Right atrium auricular region (tissue), 2 donors: ENCODE measurements around the gene DIP2B. TPM values are rescaled to one million over a fixed set of nuclear protein-coding genes. Genes with fewer than 3 reads are reported as not detected.

Experiments
- DNase-seq: peaks from one replicate; pipeline ENCODE4 v3.0.0-alpha.2; 2019; ENCODE audit warnings: low spot score
- H3K27ac ChIP-seq, 2 donors: fragments of 200-600 bp; sonication (generic); 1 replicate in 1 of 2; 2 replicates in 1 of 2; pipeline ENCODE4 v1.5.1; 2016 to 2019
- H3K27me3 ChIP-seq, 2 donors: fragments of 200-600 bp; sonication (generic); one replicate each; pipeline versions ENCODE4 v1.5.1 to v1.6.0; 2017 to 2019
- H3K36me3 ChIP-seq: fragments of 200-600 bp; sonication (generic); one replicate; pipeline ENCODE4 v1.5.1; 2016
- H3K4me1 ChIP-seq, 2 donors: fragments of 200-600 bp; sonication (generic); one replicate each; pipeline versions ENCODE4 v1.5.1 to v1.6.0; 2017 to 2019
- H3K4me3 ChIP-seq, 2 donors: fragments of 200-600 bp; sonication (generic); 1 replicate in 1 of 2; 2 replicates in 1 of 2; pipeline ENCODE4 v1.5.1; 2017 to 2019; ENCODE audit warnings: mild to moderate bottlenecking in 1 of 2, moderate library complexity in 1 of 2
- H3K9me3 ChIP-seq, 2 donors: fragments of 200-600 bp; sonication (generic); one replicate each; pipeline ENCODE4 v1.5.1; 2019
- CTCF ChIP-seq, 2 donors: fragments of 200-600 bp; sonication (generic); IDR thresholded peaks; one replicate each; pipeline ENCODE4 v1.5.1; 2019; ENCODE audit warnings: antibody characterized with exemption in 2 of 2
- total RNA-seq, 2 donors: library from RNA; depleted of rRNA; stranded (reverse); fragments of >200 nt; gene quantifications; one replicate each; pipeline ENCODE4 v1.1.0, GENCODE V29; 2016

The DIP2B gene
- total RNA-seq, 2 donors from 2014 or later, result 11.6 to 15.2 TPM

DNA sequence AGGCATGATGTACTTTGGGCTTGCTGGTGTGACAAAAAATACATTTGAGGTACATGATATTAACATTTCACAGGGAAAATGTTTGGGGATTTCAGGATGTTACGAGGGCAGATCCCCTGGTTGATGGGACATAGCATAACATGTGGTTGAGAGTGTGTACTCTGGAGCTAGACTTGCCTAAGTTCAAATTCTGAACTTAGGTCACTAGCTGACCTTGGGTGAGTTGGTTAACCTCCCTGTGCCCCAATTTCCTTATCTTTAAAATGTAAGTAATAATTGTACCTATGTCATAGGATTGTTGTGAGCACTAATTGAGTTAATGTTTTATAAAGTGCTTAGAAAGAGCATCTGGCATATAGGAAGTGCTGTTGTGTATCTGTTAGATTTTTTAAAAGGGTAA is 194.4 kb downstream of the DIP2B start:
- H3K4me3 ChIP-seq, result no peak overlapping the region
- H3K27ac ChIP-seq, result no peak overlapping the region
- no peak for DNase-seq
- TF ChIP-seq CTCF (IDR thresholded peaks at IDR 0.05), result no peak
- H3K27me3 ChIP-seq, result no peaks in the 10 kb centered on the region
- peaks cover 60% of the 10 kb centered on the region for H3K36me3 ChIP-seq
- H3K4me1 ChIP-seq, result no peaks in the 10 kb centered on the region
- H3K9me3 ChIP-seq, result no peaks in the 10 kb centered on the region

DNA sequence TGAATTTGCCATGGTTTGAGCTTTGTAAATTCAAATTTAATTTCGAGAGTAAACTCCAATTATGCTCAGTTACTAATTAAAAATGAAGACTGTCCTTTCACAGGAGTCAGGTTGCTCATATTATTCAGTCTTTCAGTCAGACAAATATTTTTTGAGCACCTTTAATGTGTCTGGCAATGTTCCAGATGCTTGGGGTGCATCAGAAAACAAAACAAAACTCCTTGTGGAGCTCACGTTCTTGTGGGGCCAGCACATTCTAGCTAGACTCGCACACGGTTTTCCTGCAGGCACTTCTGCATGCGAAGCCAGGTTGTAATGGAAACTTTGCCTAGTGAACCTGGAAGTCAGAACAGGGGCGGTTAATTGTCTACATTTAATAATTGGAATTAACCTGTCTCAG is 195.2 kb downstream of the DIP2B start:
- H3K9me3 ChIP-seq, result no peaks in the 10 kb centered on the region
- no peak overlapping the region for H3K27ac ChIP-seq
- H3K27me3 ChIP-seq, result no peaks in the 10 kb centered on the region
- TF ChIP-seq CTCF (IDR thresholded peaks at IDR 0.05), result no peak
- no peak for DNase-seq
- no peaks in the 10 kb centered on the region for H3K4me1 ChIP-seq
- peaks cover 68% of the 10 kb centered on the region for H3K36me3 ChIP-seq
- H3K4me3 ChIP-seq, result no peak overlapping the region

- Histone ChIP-seq H3K9me3 (no peaks in the 10 kb centered on the region), H3K27me3 (no peaks in the 10 kb centered on the region), H3K4me1 (no peaks in the 10 kb centered on the region), H3K36me3 (peaks cover 51% of the 10 kb centered on the region), H3K27ac (no peak overlapping the region), H3K4me3 (no peak overlapping the region)
- TF ChIP-seq CTCF (IDR thresholded peaks at IDR 0.05), result no peak
- DNase-seq, result no peak
Observed at GRCh38 chr12:50706606-50707005, 201.8 kb downstream of the DIP2B start.

- Histone ChIP-seq H3K27ac (no peak overlapping the region), H3K9me3 (no peaks in the 10 kb centered on the region), H3K27me3 (no peaks in the 10 kb centered on the region), H3K4me1 (no peaks in the 10 kb centered on the region), H3K36me3 (peaks cover 46% of the 10 kb centered on the region), H3K4me3 (no peak overlapping the region)
- no peak for DNase-seq
- no peak for TF ChIP-seq CTCF (IDR thresholded peaks at IDR 0.05)
Observed at GRCh38 chr12:50707396-50707795, 202.6 kb downstream of the DIP2B start.

DNA sequence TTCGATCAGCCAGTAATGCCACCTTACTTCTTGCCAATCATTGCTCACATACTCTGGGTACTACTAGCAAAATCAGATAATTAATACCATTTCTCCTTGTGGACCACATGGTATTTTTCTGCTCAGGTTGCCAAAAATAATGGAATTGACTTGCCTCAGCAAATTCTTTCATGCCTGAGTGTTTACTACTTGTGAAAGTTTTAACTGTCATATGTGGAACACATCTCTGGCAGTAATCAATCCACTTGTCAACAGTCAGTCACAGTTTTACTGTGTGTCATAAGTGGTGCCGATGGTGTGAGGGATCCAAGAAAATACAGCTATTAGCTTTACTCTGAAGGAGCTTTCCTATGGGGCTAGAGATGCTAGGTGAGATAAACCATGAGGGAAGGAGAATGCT is 203.8 kb downstream of the DIP2B start:
- DNase-seq, result no peak
- no peak for TF ChIP-seq CTCF (IDR thresholded peaks at IDR 0.05)
- Histone ChIP-seq H3K27ac (no peak overlapping the region), H3K36me3 (peaks cover 45% of the 10 kb centered on the region), H3K4me3 (no peak overlapping the region), H3K27me3 (no peaks in the 10 kb centered on the region), H3K4me1 (no peaks in the 10 kb centered on the region), H3K9me3 (no peaks in the 10 kb centered on the region)

DNA sequence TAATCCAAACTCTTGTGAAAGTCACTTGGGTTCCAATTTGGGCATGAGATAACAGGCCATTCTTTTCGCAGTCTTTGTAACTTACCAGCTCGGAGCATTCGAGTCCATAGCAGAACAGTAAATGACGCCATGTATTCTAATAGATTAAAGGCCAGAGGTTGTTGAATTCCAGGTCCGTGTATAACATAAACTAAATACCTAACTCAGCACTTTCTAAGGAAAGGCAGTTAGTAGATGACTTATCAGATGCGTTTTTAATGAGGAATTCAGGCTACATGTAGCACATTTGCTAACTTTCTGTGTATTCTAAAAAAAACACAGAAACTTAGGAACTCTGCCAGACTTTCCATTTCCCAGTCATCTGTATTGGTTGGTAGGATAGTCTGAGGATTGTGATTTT is 206.3 kb downstream of the DIP2B start:
- no peak for DNase-seq
- Histone ChIP-seq H3K27ac (no peak overlapping the region), H3K9me3 (no peaks in the 10 kb centered on the region), H3K36me3 (peaks cover 37% of the 10 kb centered on the region), H3K27me3 (no peaks in the 10 kb centered on the region), H3K4me3 (no peak overlapping the region), H3K4me1 (no peaks in the 10 kb centered on the region)
- no peak for TF ChIP-seq CTCF (IDR thresholded peaks at IDR 0.05)
